ENCODE results near the gene SMAD5.

The SMAD5 gene

DNA sequence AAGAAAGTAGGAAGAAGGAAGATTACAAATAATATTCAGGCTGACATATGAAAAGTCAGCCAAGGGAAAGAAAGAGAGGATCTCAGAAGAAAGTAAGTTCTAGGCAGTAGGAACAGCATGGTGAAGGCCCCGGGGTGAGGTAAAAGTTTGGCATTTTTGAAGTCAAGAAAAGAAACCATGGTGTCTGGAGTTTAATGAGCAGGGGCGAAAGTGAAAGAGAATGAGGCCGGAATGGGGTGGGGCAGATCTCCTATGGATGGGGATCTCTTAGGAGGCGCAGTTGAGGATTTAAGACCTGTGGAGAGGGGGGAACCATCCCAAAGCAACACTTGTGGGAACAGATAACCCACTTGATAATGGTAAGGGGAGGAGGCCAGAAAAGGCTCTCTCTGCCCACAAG lies 42.3 kb upstream of the SMAD5 start:
- Histone ChIP-seq H3K27me3 (ENCODE audit: insufficient read depth, low read depth, severe bottlenecking) (no peaks in the 10 kb centered on the region), H3K36me3 (no peaks in the 10 kb centered on the region), H3K27ac (no peak overlapping the region), H3K4me3 (ENCODE audit: low read depth, low read length) (no peak overlapping the region), H3K9me3 (ENCODE audit: severe bottlenecking) (no peaks in the 10 kb centered on the region)
- TF ChIP-seq, protein P1, sequence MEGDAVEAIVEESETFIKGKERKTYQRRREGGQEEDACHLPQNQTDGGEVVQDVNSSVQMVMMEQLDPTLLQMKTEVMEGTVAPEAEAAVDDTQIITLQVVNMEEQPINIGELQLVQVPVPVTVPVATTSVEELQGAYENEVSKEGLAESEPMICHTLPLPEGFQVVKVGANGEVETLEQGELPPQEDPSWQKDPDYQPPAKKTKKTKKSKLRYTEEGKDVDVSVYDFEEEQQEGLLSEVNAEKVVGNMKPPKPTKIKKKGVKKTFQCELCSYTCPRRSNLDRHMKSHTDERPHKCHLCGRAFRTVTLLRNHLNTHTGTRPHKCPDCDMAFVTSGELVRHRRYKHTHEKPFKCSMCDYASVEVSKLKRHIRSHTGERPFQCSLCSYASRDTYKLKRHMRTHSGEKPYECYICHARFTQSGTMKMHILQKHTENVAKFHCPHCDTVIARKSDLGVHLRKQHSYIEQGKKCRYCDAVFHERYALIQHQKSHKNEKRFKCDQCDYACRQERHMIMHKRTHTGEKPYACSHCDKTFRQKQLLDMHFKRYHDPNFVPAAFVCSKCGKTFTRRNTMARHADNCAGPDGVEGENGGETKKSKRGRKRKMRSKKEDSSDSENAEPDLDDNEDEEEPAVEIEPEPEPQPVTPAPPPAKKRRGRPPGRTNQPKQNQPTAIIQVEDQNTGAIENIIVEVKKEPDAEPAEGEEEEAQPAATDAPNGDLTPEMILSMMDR (IDR thresholded peaks at IDR 0.05; ENCODE audit: low read depth, low read length) = no peak
- DNase-seq = no peak

DNA sequence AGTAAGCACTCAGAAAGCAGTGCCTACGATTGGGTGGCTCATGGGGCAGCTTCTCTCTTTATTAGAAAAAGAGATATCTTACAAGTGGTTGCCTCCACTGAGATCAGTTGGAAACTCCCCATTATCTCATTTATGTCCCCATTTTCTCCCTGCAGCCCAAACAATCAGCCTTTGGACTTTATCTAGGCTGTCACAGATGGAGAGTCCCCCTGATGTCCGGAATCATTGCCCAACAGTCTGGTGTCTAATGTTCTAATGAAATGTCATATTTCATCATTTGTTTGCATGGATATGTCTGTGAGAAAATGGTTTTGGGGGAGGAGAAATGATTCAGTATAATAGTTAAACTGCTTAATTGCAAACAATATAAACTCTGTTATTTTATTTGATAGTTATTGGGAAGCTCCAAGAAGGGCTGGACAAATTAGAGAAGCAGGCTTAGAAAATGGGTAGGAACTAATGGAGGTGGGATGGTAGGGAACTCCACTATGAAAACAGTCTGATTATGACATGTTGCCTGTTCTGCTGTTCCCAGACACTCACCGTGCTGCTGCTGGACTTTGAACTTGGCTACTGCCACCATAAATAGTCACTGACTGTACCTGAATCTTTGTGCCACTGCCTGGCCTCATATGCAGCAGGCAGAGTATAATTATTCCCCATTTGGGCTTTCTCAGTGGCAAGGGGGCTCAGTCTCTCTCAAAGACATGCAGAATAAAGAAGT lies 38.3 kb upstream of the SMAD5 start:
- no peaks in the 10 kb centered on the region for H3K36me3 ChIP-seq
- no peak for DNase-seq
- TF ChIP-seq, protein P1 (IDR thresholded peaks at IDR 0.05; ENCODE audit: low read depth, low read length) = no peak
- H3K27ac ChIP-seq = no peak overlapping the region
- H3K27me3 ChIP-seq (ENCODE audit: insufficient read depth, low read depth, severe bottlenecking) = no peaks in the 10 kb centered on the region
- H3K4me3 ChIP-seq (ENCODE audit: low read depth, low read length) = no peak overlapping the region
- no peaks in the 10 kb centered on the region for H3K9me3 ChIP-seq (ENCODE audit: severe bottlenecking)

DNA sequence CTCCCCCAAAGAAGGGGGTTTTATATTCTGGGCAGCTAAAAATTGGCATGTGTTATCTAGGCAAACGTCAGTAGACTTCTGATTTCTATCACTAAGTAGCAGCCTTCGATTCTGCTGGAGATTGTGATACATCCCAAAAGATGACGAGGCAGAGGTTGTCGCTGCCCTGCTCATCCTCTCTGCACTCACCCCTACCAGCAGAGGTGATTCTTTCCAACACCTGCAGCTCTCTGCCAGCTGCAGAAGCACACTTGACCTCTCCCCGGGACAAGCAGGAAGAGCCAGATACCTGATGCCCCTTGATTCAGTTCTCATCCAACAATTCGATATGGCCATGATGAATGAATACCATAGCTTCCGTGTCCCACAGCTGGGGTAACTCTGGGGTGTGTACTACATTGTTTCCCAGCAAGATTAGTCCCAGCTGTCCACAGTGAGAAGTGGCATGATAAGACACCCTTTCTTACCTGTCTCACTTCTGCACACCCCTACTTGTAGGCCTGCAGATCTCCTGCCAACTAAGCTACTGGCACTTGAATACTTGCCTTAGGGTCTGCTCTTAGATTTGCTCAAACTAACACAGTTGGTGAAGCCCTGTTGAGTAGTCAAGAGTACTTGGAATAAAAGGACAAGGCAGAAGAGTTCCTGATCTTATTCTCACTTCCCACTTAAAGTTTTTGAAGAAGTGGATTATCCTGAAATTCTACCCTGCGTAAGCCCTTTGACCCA lies 37.6 kb upstream of the SMAD5 start:
- H3K27ac ChIP-seq = no peak overlapping the region
- DNase-seq = no peak
- H3K27me3 ChIP-seq (ENCODE audit: insufficient read depth, low read depth, severe bottlenecking) = no peaks in the 10 kb centered on the region
- no peaks in the 10 kb centered on the region for H3K36me3 ChIP-seq
- no peak overlapping the region for H3K4me3 ChIP-seq (ENCODE audit: low read depth, low read length)
- TF ChIP-seq, protein P1 (IDR thresholded peaks at IDR 0.05; ENCODE audit: low read depth, low read length) = no peak
- no peaks in the 10 kb centered on the region for H3K9me3 ChIP-seq (ENCODE audit: severe bottlenecking)

DNA sequence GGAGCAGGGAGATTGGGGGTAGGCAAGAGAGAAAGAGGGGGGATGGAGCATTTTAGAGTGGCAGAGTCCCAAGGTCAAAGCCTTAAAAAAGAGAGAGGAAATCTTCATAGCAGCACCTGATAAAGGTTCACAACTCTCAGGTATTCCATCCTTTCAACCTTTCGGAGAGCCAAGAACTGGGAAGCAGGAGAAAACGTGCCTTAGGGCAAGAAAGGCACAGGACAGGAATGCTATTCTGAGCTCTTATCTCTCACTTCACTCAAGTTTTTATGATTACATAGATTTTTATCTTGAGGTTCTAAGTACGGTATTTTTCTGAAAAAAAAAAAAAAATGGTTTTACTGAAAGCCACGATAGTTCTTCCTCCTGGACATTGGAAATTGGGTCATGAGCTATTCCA lies 34.5 kb upstream of the SMAD5 start:
- H3K27me3 ChIP-seq (ENCODE audit: insufficient read depth, low read depth, severe bottlenecking) = no peaks in the 10 kb centered on the region
- no peaks in the 10 kb centered on the region for H3K36me3 ChIP-seq
- no peak for DNase-seq
- TF ChIP-seq, protein P1 (IDR thresholded peaks at IDR 0.05; ENCODE audit: low read depth, low read length) = no peak
- no peak overlapping the region for H3K4me3 ChIP-seq (ENCODE audit: low read depth, low read length)
- H3K9me3 ChIP-seq (ENCODE audit: severe bottlenecking) = no peaks in the 10 kb centered on the region
- no peak overlapping the region for H3K27ac ChIP-seq

DNA sequence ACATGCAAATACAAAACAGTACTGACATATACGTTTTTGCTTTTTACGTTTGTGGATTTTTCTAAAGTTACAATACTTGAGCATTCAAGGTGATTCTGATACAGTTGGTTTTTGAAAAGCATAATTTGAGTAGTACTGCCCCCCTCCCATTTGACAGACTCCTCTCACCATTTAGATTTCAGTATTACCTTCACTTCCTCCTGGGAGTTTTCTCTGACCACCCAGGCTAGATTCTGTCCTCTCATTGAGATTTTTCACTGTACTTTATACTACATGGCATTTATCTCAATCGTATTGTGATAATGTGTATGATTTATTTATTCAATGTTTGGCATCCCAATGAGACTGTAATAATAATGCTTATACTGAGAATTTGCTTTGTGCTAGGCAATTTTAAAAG lies 32.8 kb upstream of the SMAD5 start:
- TF ChIP-seq, protein P1 (IDR thresholded peaks at IDR 0.05; ENCODE audit: low read depth, low read length) = no peak
- H3K36me3 ChIP-seq = no peaks in the 10 kb centered on the region
- H3K9me3 ChIP-seq (ENCODE audit: severe bottlenecking) = no peaks in the 10 kb centered on the region

More for the DNA sequence above, 32.8 kb upstream of the SMAD5 start:
- no peak overlapping the region for H3K27ac ChIP-seq
- no peak overlapping the region for H3K4me3 ChIP-seq (ENCODE audit: low read depth, low read length)
- no peak for DNase-seq
- H3K27me3 ChIP-seq (ENCODE audit: insufficient read depth, low read depth, severe bottlenecking) = no peaks in the 10 kb centered on the region
